ENCODE measurements around the gene DHFR2. TPM values are rescaled to one million over a fixed set of nuclear protein-coding genes. Genes with fewer than 3 reads are reported as not detected.

DHFR2 gene
- total RNA-seq, 1 experiment from 2014 or later, result 2.6 TPM

DNA sequence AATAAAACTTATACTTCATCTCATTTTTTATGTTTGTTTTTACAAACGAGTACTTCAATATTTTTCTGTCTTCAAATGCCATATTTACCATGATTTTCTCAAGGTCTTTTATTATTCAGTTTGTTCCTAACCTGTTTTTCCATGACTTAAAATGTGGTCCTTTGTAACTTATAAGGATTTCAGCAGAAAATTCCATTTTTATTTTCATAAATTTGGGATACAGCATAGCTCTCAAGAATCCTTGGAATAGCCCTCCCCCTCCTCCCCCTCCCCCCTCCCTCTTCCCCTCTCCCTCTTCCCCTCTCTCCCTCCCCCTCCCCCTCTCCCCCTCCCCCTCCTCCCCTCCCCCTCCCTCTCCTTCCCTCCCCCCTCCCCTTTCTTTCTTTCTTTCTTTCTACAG is 19.4 kb downstream of the DHFR2 start:
- CTCF ChIA-PET, result no interaction called here
- H3F3A ChIP-seq (ENCODE audit: low read length, unreplicated experiment), result no peaks in the 10 kb centered on the region

GRCh38 chr3:94036909-94037507 is 25.7 kb downstream of the DHFR2 start:
- no TSS peak for BruUV-seq (replicated peaks)
- CTCF ChIA-PET, result no interaction called here

More for the DNA sequence above, 19.4 kb downstream of the DHFR2 start:
- H3K9me2 ChIP-seq (replicated peaks; ENCODE audit: low read length), result no peaks in the 10 kb centered on the region
- intact Hi-C loops (cut with micrococcal nuclease), result no loop called here
- H3K27me3 ChIP-seq (ENCODE audit: low read length), result no peaks in the 10 kb centered on the region
- TF ChIP-seq, protein P1, sequence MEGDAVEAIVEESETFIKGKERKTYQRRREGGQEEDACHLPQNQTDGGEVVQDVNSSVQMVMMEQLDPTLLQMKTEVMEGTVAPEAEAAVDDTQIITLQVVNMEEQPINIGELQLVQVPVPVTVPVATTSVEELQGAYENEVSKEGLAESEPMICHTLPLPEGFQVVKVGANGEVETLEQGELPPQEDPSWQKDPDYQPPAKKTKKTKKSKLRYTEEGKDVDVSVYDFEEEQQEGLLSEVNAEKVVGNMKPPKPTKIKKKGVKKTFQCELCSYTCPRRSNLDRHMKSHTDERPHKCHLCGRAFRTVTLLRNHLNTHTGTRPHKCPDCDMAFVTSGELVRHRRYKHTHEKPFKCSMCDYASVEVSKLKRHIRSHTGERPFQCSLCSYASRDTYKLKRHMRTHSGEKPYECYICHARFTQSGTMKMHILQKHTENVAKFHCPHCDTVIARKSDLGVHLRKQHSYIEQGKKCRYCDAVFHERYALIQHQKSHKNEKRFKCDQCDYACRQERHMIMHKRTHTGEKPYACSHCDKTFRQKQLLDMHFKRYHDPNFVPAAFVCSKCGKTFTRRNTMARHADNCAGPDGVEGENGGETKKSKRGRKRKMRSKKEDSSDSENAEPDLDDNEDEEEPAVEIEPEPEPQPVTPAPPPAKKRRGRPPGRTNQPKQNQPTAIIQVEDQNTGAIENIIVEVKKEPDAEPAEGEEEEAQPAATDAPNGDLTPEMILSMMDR (conservative IDR thresholded peaks at IDR 0.05; ENCODE audit: low read depth, low read length), result no peak
- TF ChIP-seq EZH2phosphoT487 (IDR thresholded peaks at IDR 0.05; ENCODE audit: borderline replicate concordance, low read length) (no peak), EZH2 (IDR thresholded peaks at IDR 0.05; ENCODE audit: low read length, unreplicated experiment) (no peak)
- no peaks in the 10 kb centered on the region for H3K79me2 ChIP-seq (ENCODE audit: low read length)
- H3K4me1 ChIP-seq (ENCODE audit: insufficient read depth, low read length), result no peaks in the 10 kb centered on the region
- no TSS peak for BruUV-seq (replicated peaks)
- no peak overlapping the region for H3K27ac ChIP-seq (ENCODE audit: low read length)
- H3K36me3 ChIP-seq (ENCODE audit: low read depth, low read length), result no peaks in the 10 kb centered on the region
- DNase-seq (no peak), ATAC-seq (no peak)
- no peaks in the 10 kb centered on the region for H4K20me1 ChIP-seq (ENCODE audit: low read length)
- no peak overlapping the region for H3K4me2 ChIP-seq (ENCODE audit: low read length)
- no peak overlapping the region for H2AFZ ChIP-seq (ENCODE audit: low read length)
- no peaks in the 10 kb centered on the region for H3K9me3 ChIP-seq (ENCODE audit: low read length)
- H3K9ac ChIP-seq (ENCODE audit: low read length), result no peak overlapping the region
- no peak overlapping the region for H3K4me3 ChIP-seq (ENCODE audit: low read length)
- POLR2A ChIA-PET (ENCODE audit: unreplicated experiment), result interaction anchor here (0.6 kb wide), 1 partner anchor 63 kb away, joined by 3 read pairs; no protein-coding TSS in a partner anchor

More at GRCh38 chr3:94036909-94037507, 25.7 kb downstream of the DHFR2 start:
- Histone ChIP-seq H3K4me3 (ENCODE audit: low read length) (no peak overlapping the region), H3K27me3 (ENCODE audit: low read length) (no peaks in the 10 kb centered on the region), H3K79me2 (ENCODE audit: low read length) (no peaks in the 10 kb centered on the region), H3K9me3 (ENCODE audit: low read length) (no peaks in the 10 kb centered on the region), H3K4me2 (ENCODE audit: low read length) (no peak overlapping the region), H3K4me1 (ENCODE audit: insufficient read depth, low read length) (no peaks in the 10 kb centered on the region), H3K9me2 (replicated peaks; ENCODE audit: low read length) (no peaks in the 10 kb centered on the region), H3K27ac (ENCODE audit: low read length) (no peak overlapping the region), H3F3A (ENCODE audit: low read length, unreplicated experiment) (no peaks in the 10 kb centered on the region), H2AFZ (ENCODE audit: low read length) (no peak overlapping the region), H3K36me3 (ENCODE audit: low read depth, low read length) (no peaks in the 10 kb centered on the region), H4K20me1 (ENCODE audit: low read length) (0 out of 2 replicates have a peak, but pooled peaks cover 7% of the 10 kb centered on the region), H3K9ac (ENCODE audit: low read length) (no peak overlapping the region)
- intact Hi-C loops (cut with micrococcal nuclease), result no loop called here
- DNase-seq, result peak; percentile 84
- POLR2A ChIA-PET (ENCODE audit: unreplicated experiment), result no interaction called here
- peak; percentile 87 for ATAC-seq
- TF ChIP-seq EZH2phosphoT487 (IDR thresholded peaks at IDR 0.05; ENCODE audit: borderline replicate concordance, low read length), result no peak
- TF ChIP-seq, protein P1 (conservative IDR thresholded peaks at IDR 0.05; ENCODE audit: low read depth, low read length), result peak; percentile 79

Data from PC-3 (cell line).